H1 (cell line): ENCODE measurements around the gene ABHD16B. TPM values are rescaled to one million over a fixed set of nuclear protein-coding genes. Genes with fewer than 3 reads are reported as not detected.

Experiments used
- ASH2L ChIP-seq: fragments of 200-600, 300-600 bp; sonication (generic); IDR thresholded peaks from one replicate; pipeline ENCODE4 v1.7.1; 2017; ENCODE audit warnings: low read length
- KDM5A ChIP-seq: fragments of 200-600 bp; IDR thresholded peaks from 2 replicates; pipeline ENCODE4 v1.7.1; 2012; ENCODE audit warnings: mild to moderate bottlenecking, low read length, inconsistent platforms, mixed read lengths
- NRF1 ChIP-seq: IDR thresholded peaks from 2 replicates; pipeline ENCODE4 v1.6.1; 2011; ENCODE audit warnings: mild to moderate bottlenecking, low read depth, low read length, improper control_type of control experiment
- POU5F1 ChIP-seq: IDR thresholded peaks from 2 replicates; pipeline ENCODE4 v1.6.1; 2011; ENCODE audit warnings: low read depth, mild to moderate bottlenecking, low read length, moderate library complexity
- polyA plus RNA-seq, 7 experiments: library from polyadenylated mRNA; depleted of rRNA in 3 of 7; stranded (reverse) in 5 of 7; unstranded in 2 of 7; fragments of >200 nt in 5 of 7; fragments of 200-250 nt in 2 of 7; gene quantifications; 1 replicate in 5 of 7; 2 replicates in 1 of 7; 4 replicates in 1 of 7; pipeline versions ENCODE4 v1.2.1 to v1.2.3, GENCODE V29; 2011 to 2013; ENCODE audit warnings: missing spikeins in 2 of 7, mixed read lengths in 2 of 7
- total RNA-seq: library from RNA; stranded (reverse); fragmentation: NEBNext Ultra II Directional; extraction: Animal tissue kit (Norgen Biotek cat#: 25700); gene quantifications from 2 replicates; pipeline ENCODE4 v1.2.1, GENCODE V29; 2021
- TF ChIP-seq, protein P1 (sequence below): IDR thresholded peaks from 2 replicates; pipeline ENCODE4 v1.6.1; 2012; ENCODE audit warnings: inconsistent platforms

ABHD16B gene
- total and polyA plus RNA-seq, 2 of the 8 experiments (the other 6 are each of a cell fraction or from before 2014, with no cell fraction given): not detected

DNA sequence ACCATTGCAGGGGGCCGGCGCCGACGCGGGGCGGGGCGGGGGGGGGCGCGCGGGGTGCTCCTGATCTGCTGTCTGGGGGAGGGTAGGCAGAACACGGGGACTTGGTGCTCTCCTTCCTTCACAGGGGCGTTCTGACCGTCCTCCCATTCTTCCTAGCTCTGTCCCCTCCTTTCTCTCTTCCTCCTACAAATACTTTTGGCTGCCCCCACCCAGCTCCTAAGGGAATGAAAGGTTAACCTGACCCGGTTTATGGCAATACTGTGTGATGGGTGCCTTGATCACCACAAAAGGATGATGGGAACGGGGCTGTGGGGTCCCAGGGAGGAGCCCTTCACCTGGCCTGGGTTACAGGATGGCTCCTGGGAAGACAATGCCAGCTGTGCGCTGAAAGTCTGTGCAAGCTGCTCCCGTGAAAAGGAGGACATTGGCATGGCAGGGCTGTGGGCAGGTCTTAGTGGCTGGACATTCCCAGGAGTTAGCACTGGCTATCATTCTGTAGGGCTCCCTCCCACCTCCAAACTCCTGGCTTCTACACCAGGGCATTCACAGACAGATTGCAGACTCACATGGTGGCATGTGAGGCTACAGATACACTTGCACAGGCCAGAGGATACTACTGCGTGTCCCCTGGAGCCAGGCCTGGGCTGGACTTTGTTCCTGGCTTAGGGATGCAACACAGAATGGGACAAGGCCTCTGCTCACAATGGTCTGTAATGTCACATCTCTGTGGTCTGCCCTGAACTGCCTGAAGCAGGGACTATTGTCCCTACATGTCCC lies 1.9 kb downstream of the ABHD16B start (continued):
- TF ChIP-seq NRF1 (no peak), ASH2L (no peak), POU5F1 (no peak), KDM5A (no peak)
- TF ChIP-seq, protein P1, sequence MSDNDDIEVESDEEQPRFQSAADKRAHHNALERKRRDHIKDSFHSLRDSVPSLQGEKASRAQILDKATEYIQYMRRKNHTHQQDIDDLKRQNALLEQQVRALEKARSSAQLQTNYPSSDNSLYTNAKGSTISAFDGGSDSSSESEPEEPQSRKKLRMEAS: no peak
